ENCODE results near the gene GNAI3. TPM values are rescaled to one million over a fixed set of nuclear protein-coding genes. Genes with fewer than 3 reads are reported as not detected.

GNAI3 gene
- total and polyA plus RNA-seq, 10 of the 15 experiments (the other 5 are each of a cell fraction or from before 2014, with no cell fraction given) = 5.9 to 13.8 (median 8.0) TPM

- TF ChIP-seq, protein P1, sequence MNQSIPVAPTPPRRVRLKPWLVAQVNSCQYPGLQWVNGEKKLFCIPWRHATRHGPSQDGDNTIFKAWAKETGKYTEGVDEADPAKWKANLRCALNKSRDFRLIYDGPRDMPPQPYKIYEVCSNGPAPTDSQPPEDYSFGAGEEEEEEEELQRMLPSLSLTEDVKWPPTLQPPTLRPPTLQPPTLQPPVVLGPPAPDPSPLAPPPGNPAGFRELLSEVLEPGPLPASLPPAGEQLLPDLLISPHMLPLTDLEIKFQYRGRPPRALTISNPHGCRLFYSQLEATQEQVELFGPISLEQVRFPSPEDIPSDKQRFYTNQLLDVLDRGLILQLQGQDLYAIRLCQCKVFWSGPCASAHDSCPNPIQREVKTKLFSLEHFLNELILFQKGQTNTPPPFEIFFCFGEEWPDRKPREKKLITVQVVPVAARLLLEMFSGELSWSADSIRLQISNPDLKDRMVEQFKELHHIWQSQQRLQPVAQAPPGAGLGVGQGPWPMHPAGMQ (IDR thresholded peaks at IDR 0.05; ENCODE audit: borderline replicate concordance) = no peak
- TF ChIP-seq ZNF592 (IDR thresholded peaks at IDR 0.05) (peak; percentile 38; the same call in 1 of the 2 replicates), TCF7 (IDR thresholded peaks at IDR 0.05; ENCODE audit: borderline replicate concordance) (no peak), CBX5 (IDR thresholded peaks at IDR 0.05; ENCODE audit: low read depth) (no peak), BCLAF1 (IDR thresholded peaks at IDR 0.05) (no peak), NR2F1 (conservative IDR thresholded peaks at IDR 0.05) (no peak), BCL3 (IDR thresholded peaks at IDR 0.05; ENCODE audit: borderline replicate concordance, insufficient read depth, low read depth, low read length, poor library complexity, severe bottlenecking) (no peak), TCF12 (IDR thresholded peaks at IDR 0.05; ENCODE audit: low read depth, low read length) (peak; percentile 70; the same call in 1 of the 2 replicates), ZNF217 (IDR thresholded peaks at IDR 0.05) (no peak), SMC3 (IDR thresholded peaks at IDR 0.05; ENCODE audit: borderline replicate concordance, low read length) (no peak), MTA2 (IDR thresholded peaks at IDR 0.05; ENCODE audit: low read depth) (peak; percentile 92), ZNF24 (IDR thresholded peaks at IDR 0.05) (0 out of 2 replicates have a peak, but pooled peaks have one; percentile 24), ATF7 (IDR thresholded peaks at IDR 0.05; ENCODE audit: low read depth) (peak; percentile 65), NR2C1 (IDR thresholded peaks at IDR 0.05) (no peak), POLR2AphosphoS5 (IDR thresholded peaks at IDR 0.05; ENCODE audit: low read length) (peak; percentile 64), HDAC6 (IDR thresholded peaks at IDR 0.05; ENCODE audit: unreplicated experiment) (no peak), JUND (IDR thresholded peaks at IDR 0.05; ENCODE audit: low read depth, low read length) (no peak), BRCA1 (IDR thresholded peaks at IDR 0.05; ENCODE audit: low read depth, low read length) (no peak)
- TF ChIP-seq, protein P2, sequence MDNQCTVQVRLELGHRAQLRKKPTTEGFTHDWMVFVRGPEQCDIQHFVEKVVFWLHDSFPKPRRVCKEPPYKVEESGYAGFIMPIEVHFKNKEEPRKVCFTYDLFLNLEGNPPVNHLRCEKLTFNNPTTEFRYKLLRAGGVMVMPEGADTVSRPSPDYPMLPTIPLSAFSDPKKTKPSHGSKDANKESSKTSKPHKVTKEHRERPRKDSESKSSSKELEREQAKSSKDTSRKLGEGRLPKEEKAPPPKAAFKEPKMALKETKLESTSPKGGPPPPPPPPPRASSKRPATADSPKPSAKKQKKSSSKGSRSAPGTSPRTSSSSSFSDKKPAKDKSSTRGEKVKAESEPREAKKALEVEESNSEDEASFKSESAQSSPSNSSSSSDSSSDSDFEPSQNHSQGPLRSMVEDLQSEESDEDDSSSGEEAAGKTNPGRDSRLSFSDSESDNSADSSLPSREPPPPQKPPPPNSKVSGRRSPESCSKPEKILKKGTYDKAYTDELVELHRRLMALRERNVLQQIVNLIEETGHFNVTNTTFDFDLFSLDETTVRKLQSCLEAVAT (IDR thresholded peaks at IDR 0.05) = peak; percentile 55; the same call in 1 of the 2 replicates
Observed at GRCh38 chr1:109527098-109527811, 21.2 kb upstream of the GNAI3 start (continued).
